Hepatocyte (in vitro differentiated cells): ENCODE measurements around the gene RTN4IP1.

ENCODE experiments used
- CTCF ChIP-seq: fragments of 200-600 bp; sonication (generic); IDR thresholded peaks from 2 replicates; pipeline ENCODE4 v1.5.1; 2016; ENCODE audit warnings: antibody characterized with exemption, mild to moderate bottlenecking; ENCODE audit not compliant: poor library complexity
- EZH2phosphoT487 ChIP-seq: fragments of 200-600 bp; sonication (generic); IDR thresholded peaks from one replicate; pipeline ENCODE4 v1.6.1; 2018; ENCODE audit warnings: antibody characterized with exemption, mild to moderate bottlenecking, low read depth, moderate library complexity; ENCODE audit not compliant: unreplicated experiment, severe bottlenecking

DNA sequence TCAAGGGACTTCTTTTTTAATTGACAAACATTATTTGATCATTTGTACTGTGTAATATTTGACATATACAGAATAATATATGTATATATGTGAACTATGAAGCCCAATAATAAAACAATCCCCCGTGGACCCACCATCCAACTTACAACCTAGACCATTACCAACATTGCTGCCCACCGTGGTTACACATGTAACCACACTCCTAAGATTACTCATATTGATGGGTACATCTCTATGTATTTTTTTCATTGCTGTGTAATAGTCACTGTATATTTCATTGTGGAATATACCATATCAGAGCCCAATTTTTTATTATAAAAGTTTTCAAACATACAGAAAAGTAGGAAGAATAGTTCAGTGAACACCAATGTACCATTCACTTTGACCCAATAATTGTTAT lies 94.3 kb downstream of the RTN4IP1 start:
- TF ChIP-seq CTCF (no peak), EZH2phosphoT487 (no peak)
